ENCODE data around the gene PROSER3.

- TF ChIP-seq POLR2A (IDR thresholded peaks at IDR 0.05): peak; percentile 22
- TF ChIP-seq CTCF (IDR thresholded peaks at IDR 0.05): peak; percentile 76 to 96 (median 90)
- peak; percentile 77 for TF ChIP-seq POLR2AphosphoS5 (IDR thresholded peaks at IDR 0.05)
These were observed 40.9 kb upstream of the PROSER3 start for GRCh38 chr19:35716801-35717664.
